ENCODE results near the gene CTNND1. TPM values are rescaled to one million over a fixed set of nuclear protein-coding genes. Genes with fewer than 3 reads are reported as not detected.
A peak's percentile ranks its signal among the peaks of the same experiment; 100 is the strongest.

The CTNND1 gene
- total and polyA plus RNA-seq, 4 donors = 113 to 149 (median 131) TPM

DNA sequence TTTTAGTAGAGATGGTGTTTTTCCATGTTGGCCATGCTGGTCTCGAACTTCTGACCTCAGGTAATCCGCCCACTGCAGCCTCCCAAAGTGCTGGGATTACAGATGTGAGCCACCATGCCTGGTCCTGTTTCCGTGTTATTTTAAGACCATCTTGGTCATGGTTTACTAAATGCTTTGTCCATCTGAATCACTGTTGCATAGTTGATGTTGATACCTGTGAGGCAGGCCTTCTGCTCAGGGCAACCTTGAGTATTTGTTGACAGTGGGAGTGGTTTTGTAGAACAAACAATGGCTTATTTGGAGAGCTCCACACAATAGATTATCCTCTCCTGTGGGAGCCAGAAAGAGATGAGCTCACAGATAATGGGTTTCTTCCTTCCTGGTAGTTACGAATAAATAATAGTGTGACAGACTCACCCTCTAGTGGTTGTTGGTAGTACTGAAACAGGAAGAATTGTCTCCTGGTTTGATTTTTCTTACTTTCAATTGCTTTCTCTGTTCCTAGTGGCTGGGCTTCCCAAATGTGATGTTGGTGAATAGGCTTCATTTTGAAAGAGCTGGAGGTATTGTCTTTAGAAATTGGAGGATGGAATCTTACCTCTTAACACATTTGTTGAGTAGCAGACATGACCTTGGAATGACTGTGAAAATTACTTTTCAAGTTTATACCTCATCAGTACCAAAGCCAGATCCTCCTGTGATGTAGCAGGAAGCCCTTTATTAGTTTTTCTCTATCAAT, 39.0 kb downstream of the CTNND1 start:
- H3K4me1 ChIP-seq (ENCODE audit: control insufficient read depth, insufficient read depth, low read length) = peaks cover 4% of the 10 kb centered on the region
- peaks cover 44% of the 10 kb centered on the region for H3K36me3 ChIP-seq (ENCODE audit: control insufficient read depth, insufficient read depth, low read length)
- WGBS (ENCODE audit: insufficient coverage) = 70% methylated on average over 3 of the region's 4 CpGs
- DNase-seq (ENCODE audit: low read depth in 4 of 6, low spot score in 6 of 6) = peak in 4 of 6 donors; percentile 55 to 93 (median 74)
- H3K4me3 ChIP-seq (ENCODE audit: low read depth, low read length) = no peak overlapping the region
- H3K27me3 ChIP-seq (ENCODE audit: control insufficient read depth, insufficient read depth, low read length) = no peaks in the 10 kb centered on the region
- H3K27ac ChIP-seq (ENCODE audit: low read depth, low read length) = peak overlapping the region; percentile 52
- H3K9me3 ChIP-seq (ENCODE audit: control insufficient read depth, insufficient read depth, low read length) = no peaks in the 10 kb centered on the region

DNA sequence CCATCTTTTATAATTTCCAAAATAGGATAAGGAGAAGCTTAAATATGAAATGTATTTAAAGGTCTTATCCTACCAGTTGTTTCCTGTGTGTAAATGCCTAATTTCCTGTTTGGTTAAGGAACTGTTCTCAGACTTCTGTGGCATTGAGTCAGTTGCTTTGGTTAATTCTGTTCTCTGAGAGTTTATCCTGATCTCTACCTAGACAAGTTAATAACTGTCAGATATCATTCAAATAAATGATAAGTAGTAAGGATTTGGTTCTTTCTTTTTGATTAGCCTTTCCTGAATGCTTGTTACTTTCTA, 39.5 kb downstream of the CTNND1 start:
- peaks cover 44% of the 10 kb centered on the region for H3K36me3 ChIP-seq (ENCODE audit: control insufficient read depth, insufficient read depth, low read length)
- no peak for DNase-seq (ENCODE audit: low read depth in 4 of 6, low spot score in 6 of 6)
- peaks cover 4% of the 10 kb centered on the region for H3K4me1 ChIP-seq (ENCODE audit: control insufficient read depth, insufficient read depth, low read length)
- H3K27ac ChIP-seq (ENCODE audit: low read depth, low read length) = no peak overlapping the region
- H3K27me3 ChIP-seq (ENCODE audit: control insufficient read depth, insufficient read depth, low read length) = no peaks in the 10 kb centered on the region
- no peak overlapping the region for H3K4me3 ChIP-seq (ENCODE audit: low read depth, low read length)
- no peaks in the 10 kb centered on the region for H3K9me3 ChIP-seq (ENCODE audit: control insufficient read depth, insufficient read depth, low read length)

- Histone ChIP-seq H3K27me3 (ENCODE audit: control insufficient read depth, insufficient read depth, low read length) (no peaks in the 10 kb centered on the region), H3K4me1 (ENCODE audit: control insufficient read depth, insufficient read depth, low read length) (peaks cover 4% of the 10 kb centered on the region), H3K27ac (ENCODE audit: low read depth, low read length) (no peak overlapping the region), H3K9me3 (ENCODE audit: control insufficient read depth, insufficient read depth, low read length) (no peaks in the 10 kb centered on the region), H3K4me3 (ENCODE audit: low read depth, low read length) (no peak overlapping the region), H3K36me3 (ENCODE audit: control insufficient read depth, insufficient read depth, low read length) (peaks cover 43% of the 10 kb centered on the region)
- WGBS (ENCODE audit: insufficient coverage) = 100% methylated on average over 1 of the region's 3 CpGs
- DNase-seq (ENCODE audit: low read depth in 4 of 6, low spot score in 6 of 6) = no peak
Observed at GRCh38 chr11:57802411-57802810, 40.8 kb downstream of the CTNND1 start.

DNA sequence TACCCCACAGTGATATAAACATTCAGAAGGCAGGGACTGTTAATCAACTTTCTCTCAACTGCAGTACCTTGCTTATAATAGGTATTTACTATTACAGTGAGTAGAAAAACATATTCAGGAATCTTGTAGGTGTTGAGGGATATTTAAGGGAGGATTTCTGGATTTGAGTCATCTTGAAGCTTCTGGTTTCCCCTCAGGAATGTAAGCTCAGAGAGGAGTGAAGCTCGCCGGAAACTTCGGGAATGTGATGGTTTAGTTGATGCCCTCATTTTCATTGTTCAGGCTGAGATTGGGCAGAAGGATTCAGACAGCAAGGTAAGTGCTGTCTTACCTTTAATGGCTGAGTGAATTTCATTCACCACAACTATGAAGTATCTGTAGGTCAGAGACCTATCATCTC, 42.9 kb downstream of the CTNND1 start:
- H3K27ac ChIP-seq (ENCODE audit: low read depth, low read length) = no peak overlapping the region
- peaks cover 49% of the 10 kb centered on the region for H3K36me3 ChIP-seq (ENCODE audit: control insufficient read depth, insufficient read depth, low read length)
- H3K9me3 ChIP-seq (ENCODE audit: control insufficient read depth, insufficient read depth, low read length) = no peaks in the 10 kb centered on the region
- H3K27me3 ChIP-seq (ENCODE audit: control insufficient read depth, insufficient read depth, low read length) = no peaks in the 10 kb centered on the region
- WGBS (ENCODE audit: insufficient coverage) = no CpG with 5 or more reads among the region's 3 CpGs
- no peak for DNase-seq (ENCODE audit: low read depth in 4 of 6, low spot score in 6 of 6)
- no peak overlapping the region for H3K4me3 ChIP-seq (ENCODE audit: low read depth, low read length)
- H3K4me1 ChIP-seq (ENCODE audit: control insufficient read depth, insufficient read depth, low read length) = peaks cover 4% of the 10 kb centered on the region

DNA sequence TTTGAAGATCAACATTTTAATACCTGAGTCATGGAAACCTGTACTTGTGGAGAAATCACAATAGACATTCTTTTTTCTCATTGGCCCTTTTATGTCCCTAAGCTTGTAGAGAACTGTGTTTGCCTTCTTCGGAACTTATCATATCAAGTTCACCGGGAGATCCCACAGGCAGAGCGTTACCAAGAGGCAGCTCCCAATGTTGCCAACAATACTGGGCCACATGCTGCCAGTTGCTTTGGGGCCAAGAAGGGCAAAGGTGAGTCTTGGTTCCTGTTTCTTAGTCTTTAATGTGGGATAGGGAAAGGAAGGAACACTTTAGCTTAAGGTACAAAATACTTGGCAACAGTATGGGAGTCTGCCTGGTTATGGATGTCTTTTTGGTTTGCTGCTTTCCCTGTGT, 44.2 kb downstream of the CTNND1 start:
- H3K27ac ChIP-seq (ENCODE audit: low read depth, low read length) = no peak overlapping the region
- WGBS (ENCODE audit: insufficient coverage) = 94% methylated on average over 3 of the region's 3 CpGs
- H3K27me3 ChIP-seq (ENCODE audit: control insufficient read depth, insufficient read depth, low read length) = no peaks in the 10 kb centered on the region
- no peaks in the 10 kb centered on the region for H3K4me1 ChIP-seq (ENCODE audit: control insufficient read depth, insufficient read depth, low read length)
- H3K4me3 ChIP-seq (ENCODE audit: low read depth, low read length) = no peak overlapping the region
- peaks cover 61% of the 10 kb centered on the region for H3K36me3 ChIP-seq (ENCODE audit: control insufficient read depth, insufficient read depth, low read length)
- H3K9me3 ChIP-seq (ENCODE audit: control insufficient read depth, insufficient read depth, low read length) = no peaks in the 10 kb centered on the region
- DNase-seq (ENCODE audit: low read depth in 4 of 6, low spot score in 6 of 6) = no peak

GRCh38 chr11:57812634-57813033, 51.0 kb downstream of the CTNND1 start:
- H3K4me1 ChIP-seq (ENCODE audit: control insufficient read depth, insufficient read depth, low read length) = no peaks in the 10 kb centered on the region
- no peaks in the 10 kb centered on the region for H3K9me3 ChIP-seq (ENCODE audit: control insufficient read depth, insufficient read depth, low read length)
- no peak overlapping the region for H3K4me3 ChIP-seq (ENCODE audit: low read depth, low read length)
- no peak overlapping the region for H3K27ac ChIP-seq (ENCODE audit: low read depth, low read length)
- WGBS (ENCODE audit: insufficient coverage) = 89% methylated on average over 6 of the region's 6 CpGs
- no peaks in the 10 kb centered on the region for H3K27me3 ChIP-seq (ENCODE audit: control insufficient read depth, insufficient read depth, low read length)
- DNase-seq (ENCODE audit: low read depth in 4 of 6, low spot score in 6 of 6) = peak in 1 of 6 donors; percentile 10
- peaks cover 60% of the 10 kb centered on the region for H3K36me3 ChIP-seq (ENCODE audit: control insufficient read depth, insufficient read depth, low read length)

DNA sequence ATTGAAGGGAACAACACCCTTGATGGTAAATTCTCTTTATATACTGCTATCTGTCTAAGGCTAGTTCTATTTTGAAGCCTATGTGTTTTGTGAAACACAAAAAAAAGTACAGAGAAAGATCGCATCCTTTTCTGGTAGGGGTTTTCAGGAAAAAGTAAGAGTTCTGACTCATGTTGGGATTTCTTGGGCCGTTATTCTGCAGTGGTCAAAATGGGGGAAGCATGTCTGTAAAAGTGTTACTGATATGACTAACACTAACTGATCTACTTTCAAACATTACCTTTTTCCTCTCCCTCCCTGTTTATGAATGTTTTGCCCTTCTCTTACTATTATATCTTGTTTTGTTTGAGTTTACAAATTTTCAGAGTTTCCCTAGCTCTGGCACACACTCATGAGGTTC, 53.9 kb downstream of the CTNND1 start:
- Histone ChIP-seq H3K27ac (ENCODE audit: low read depth, low read length) (no peak overlapping the region), H3K4me3 (ENCODE audit: low read depth, low read length) (no peak overlapping the region), H3K27me3 (ENCODE audit: control insufficient read depth, insufficient read depth, low read length) (no peaks in the 10 kb centered on the region), H3K9me3 (ENCODE audit: control insufficient read depth, insufficient read depth, low read length) (no peaks in the 10 kb centered on the region), H3K4me1 (ENCODE audit: control insufficient read depth, insufficient read depth, low read length) (no peaks in the 10 kb centered on the region), H3K36me3 (ENCODE audit: control insufficient read depth, insufficient read depth, low read length) (peaks cover 39% of the 10 kb centered on the region)
- no peak for DNase-seq (ENCODE audit: low read depth in 4 of 6, low spot score in 6 of 6)
- no CpG with 5 or more reads among the region's 2 CpGs for WGBS (ENCODE audit: insufficient coverage)

- no peak overlapping the region for H3K4me3 ChIP-seq (ENCODE audit: low read depth, low read length)
- DNase-seq (ENCODE audit: low read depth in 4 of 6, low spot score in 6 of 6) = no peak
- no peaks in the 10 kb centered on the region for H3K9me3 ChIP-seq (ENCODE audit: control insufficient read depth, insufficient read depth, low read length)
- no peaks in the 10 kb centered on the region for H3K4me1 ChIP-seq (ENCODE audit: control insufficient read depth, insufficient read depth, low read length)
- WGBS (ENCODE audit: insufficient coverage) = 87% methylated on average over 4 of the region's 5 CpGs
- peaks cover 35% of the 10 kb centered on the region for H3K36me3 ChIP-seq (ENCODE audit: control insufficient read depth, insufficient read depth, low read length)
- no peak overlapping the region for H3K27ac ChIP-seq (ENCODE audit: low read depth, low read length)
- no peaks in the 10 kb centered on the region for H3K27me3 ChIP-seq (ENCODE audit: control insufficient read depth, insufficient read depth, low read length)
Observed at GRCh38 chr11:57815877-57816276, 54.3 kb downstream of the CTNND1 start.

DNA sequence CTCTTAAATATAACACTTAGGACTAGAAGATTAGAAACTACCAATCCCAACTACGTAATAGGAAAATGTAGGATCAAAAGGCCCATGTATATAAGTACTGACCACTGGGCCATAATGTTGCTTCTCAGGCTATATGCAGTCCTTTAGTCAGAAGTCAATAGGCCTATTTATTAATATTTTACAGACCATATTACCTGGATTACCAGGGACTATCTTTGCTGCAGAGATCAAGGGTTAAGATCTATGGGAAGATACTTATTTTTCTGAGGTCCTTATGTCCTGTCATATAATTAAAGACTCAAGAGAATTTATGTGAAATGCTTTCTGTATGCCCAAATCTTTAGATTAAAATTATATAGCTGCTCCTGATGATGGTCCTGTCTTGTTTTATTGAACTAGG, 57.2 kb downstream of the CTNND1 start:
- Histone ChIP-seq H3K4me1 (ENCODE audit: control insufficient read depth, insufficient read depth, low read length) (no peaks in the 10 kb centered on the region), H3K27me3 (ENCODE audit: control insufficient read depth, insufficient read depth, low read length) (no peaks in the 10 kb centered on the region), H3K36me3 (ENCODE audit: control insufficient read depth, insufficient read depth, low read length) (peaks cover 25% of the 10 kb centered on the region), H3K4me3 (ENCODE audit: low read depth, low read length) (no peak overlapping the region), H3K27ac (ENCODE audit: low read depth, low read length) (no peak overlapping the region), H3K9me3 (ENCODE audit: control insufficient read depth, insufficient read depth, low read length) (no peaks in the 10 kb centered on the region)
- WGBS (ENCODE audit: insufficient coverage) = no CpG with 5 or more reads among the region's 1 CpG
- DNase-seq (ENCODE audit: low read depth in 4 of 6, low spot score in 6 of 6) = no peak

- Histone ChIP-seq H3K9me3 (ENCODE audit: control insufficient read depth, insufficient read depth, low read length) (no peaks in the 10 kb centered on the region), H3K27me3 (ENCODE audit: control insufficient read depth, insufficient read depth, low read length) (no peaks in the 10 kb centered on the region), H3K4me1 (ENCODE audit: control insufficient read depth, insufficient read depth, low read length) (no peaks in the 10 kb centered on the region), H3K4me3 (ENCODE audit: low read depth, low read length) (no peak overlapping the region), H3K27ac (ENCODE audit: low read depth, low read length) (no peak overlapping the region), H3K36me3 (ENCODE audit: control insufficient read depth, insufficient read depth, low read length) (peaks cover 25% of the 10 kb centered on the region)
- no peak for DNase-seq (ENCODE audit: low read depth in 4 of 6, low spot score in 6 of 6)
- 100% methylated on average over 3 of the region's 7 CpGs for WGBS (ENCODE audit: insufficient coverage)
Observed at GRCh38 chr11:57819252-57819979, 57.8 kb downstream of the CTNND1 start.

Measured in spinal cord (tissue), 10 donors.